H1 (cell line): ENCODE results near the gene ELOVL4. TPM values are rescaled to one million over a fixed set of nuclear protein-coding genes. Genes with fewer than 3 reads are reported as not detected.

Experiments
- CTCF ChIA-PET: fragments of 300-600 bp; sonication (Branson Sonifier 250); formaldehyde crosslinking; loops from one replicate; lab custom pipeline; 2021; ENCODE audit not compliant: partially characterized antibody; lab: Charles Lee
- POLR2A ChIA-PET: fragments of 300-600 bp; sonication (Branson Sonifier 250); formaldehyde crosslinking; loops from one replicate; lab custom pipeline; 2021; ENCODE audit warnings: inconsistent platforms; ENCODE audit not compliant: partially characterized antibody; lab: Charles Lee
- DNase-seq, 2 experiments: peaks; one replicate each; pipeline versions ENCODE4 v3.0.0 to v3.0.0-alpha.2; 2010 to 2022; ENCODE audit warnings: low spot score in 2 of 2, low read depth in 1 of 2, mixed read lengths in 1 of 2
- FAIRE-seq: peaks from 2 replicates; lab custom pipeline; 2011; peaks lifted over from hg19 to GRCh38; lab: Jason Lieb, UNC
- H2AFZ ChIP-seq: 2 replicates; pipeline ENCODE4 v1.8.1; 2012; ENCODE audit warnings: low read length, inconsistent platforms
- H2AK5ac ChIP-seq: 2 replicates; pipeline ENCODE4 v1.6.1; 2013; ENCODE audit warnings: low read depth, low read length
- H2BK120ac ChIP-seq: replicated peaks from 2 replicates; pipeline ENCODE3; 2013; ENCODE audit warnings: low read depth, low read length, inconsistent platforms
- H2BK12ac ChIP-seq: 2 replicates; pipeline ENCODE4 v1.6.1; 2013; ENCODE audit warnings: low read depth, low read length
- H2BK15ac ChIP-seq: 2 replicates; pipeline ENCODE4 v1.6.1; 2013; ENCODE audit warnings: low read length
- H2BK20ac ChIP-seq: 2 replicates; pipeline ENCODE4 v1.6.1; 2013; ENCODE audit warnings: low read length
- H2BK5ac ChIP-seq: 2 replicates; pipeline ENCODE4 v1.6.1; 2013; ENCODE audit warnings: low read depth, low read length
- H3K14ac ChIP-seq: 2 replicates; pipeline ENCODE4 v1.6.1; 2013; ENCODE audit warnings: inconsistent platforms; ENCODE audit not compliant: insufficient read length
- H3K18ac ChIP-seq: 2 replicates; pipeline ENCODE4 v1.6.1; 2013; ENCODE audit warnings: low read length; ENCODE audit errors: extremely low read depth
- H3K23ac ChIP-seq: 2 replicates; pipeline ENCODE4 v1.6.1; 2013; ENCODE audit warnings: inconsistent platforms; ENCODE audit not compliant: insufficient read length
- H3K23me2 ChIP-seq: 2 replicates; pipeline ENCODE4 v1.6.1; 2013; ENCODE audit warnings: low read depth, low read length
- H3K27ac ChIP-seq: 2 replicates; pipeline ENCODE4 v1.6.1; 2011; ENCODE audit warnings: low read depth, low read length, inconsistent platforms
- H3K27me3 ChIP-seq, 4 experiments: replicated peaks in 1 of 4; 1 replicate in 1 of 4; 2 replicates in 3 of 4; pipeline versions ENCODE4 v1.6.1 to v1.8.1; 2011 to 2013; ENCODE audit warnings: low read length in 3 of 4, mild to moderate bottlenecking in 3 of 4, inconsistent platforms in 2 of 4, mixed read lengths in 2 of 4, moderate library complexity in 1 of 4; ENCODE audit not compliant: control insufficient read depth in 3 of 4, insufficient read depth in 3 of 4; ENCODE audit errors: extremely low read depth in 1 of 4
- H3K36me3 ChIP-seq, 4 experiments: 2 replicates each; pipeline versions ENCODE4 v1.6.1 to v1.8.1; 2011 to 2013; ENCODE audit warnings: mild to moderate bottlenecking in 4 of 4, low read length in 3 of 4, moderate library complexity in 2 of 4, control low read depth in 1 of 4, inconsistent platforms in 1 of 4; ENCODE audit not compliant: insufficient read depth in 4 of 4, control insufficient read depth in 2 of 4
- H3K4ac ChIP-seq: replicated peaks from 2 replicates; pipeline ENCODE3; 2013; ENCODE audit warnings: low read length, low read depth, mixed read lengths, inconsistent platforms; ENCODE audit not compliant: insufficient read length
- H3K4me1 ChIP-seq, 4 experiments: replicated peaks in 1 of 4; 1 replicate in 1 of 4; 2 replicates in 3 of 4; pipeline versions ENCODE4 v1.6.1 to v1.8.1; 2011 to 2013; ENCODE audit warnings: low read length in 3 of 4, inconsistent platforms in 2 of 4, mixed read lengths in 1 of 4; ENCODE audit not compliant: insufficient read depth in 4 of 4, control insufficient read depth in 3 of 4
- H3K4me2 ChIP-seq, 2 experiments: 2 replicates each; pipeline versions ENCODE4 v1.6.1 to v1.8.1; 2011 to 2013; ENCODE audit warnings: low read depth in 2 of 2, low read length in 2 of 2, control low read depth in 1 of 2, inconsistent platforms in 1 of 2, mild to moderate bottlenecking in 1 of 2; ENCODE audit not compliant: insufficient read depth in 1 of 2
- H3K4me3 ChIP-seq, 4 experiments: fragments of 200-600, 300-600 bp in 1 of 4; sonication (generic), shearing (Covaris generic), sonication (Bioruptor Twin) in 1 of 4; 2 replicates each; pipeline versions ENCODE4 v1.5.1 to v1.8.1; 2011 to 2016; ENCODE audit warnings: low read length in 4 of 4, low read depth in 3 of 4, control low read depth in 2 of 4, inconsistent platforms in 2 of 4, mild to moderate bottlenecking in 2 of 4, mixed read lengths in 1 of 4, moderate library complexity in 1 of 4; ENCODE audit not compliant: insufficient read depth in 2 of 4; ENCODE audit errors: extremely low read depth in 1 of 4
- H3K56ac ChIP-seq: replicated peaks from 2 replicates; pipeline ENCODE3; 2013; ENCODE audit warnings: low read depth, mild to moderate bottlenecking, mixed read lengths, low read length, inconsistent platforms; ENCODE audit not compliant: insufficient read length
- H3K79me1 ChIP-seq: 2 replicates; pipeline ENCODE4 v1.6.1; 2013; ENCODE audit warnings: low read depth, low read length, control low read depth
- H3K79me2 ChIP-seq, 2 experiments: 2 replicates each; pipeline versions ENCODE4 v1.6.1 to v1.8.1; 2012 to 2013; ENCODE audit warnings: low read length in 2 of 2, mild to moderate bottlenecking in 2 of 2, inconsistent platforms in 1 of 2; ENCODE audit not compliant: insufficient read depth in 2 of 2, control insufficient read depth in 1 of 2
- H3K9ac ChIP-seq, 4 experiments: replicated peaks in 1 of 4; 1 replicate in 1 of 4; 2 replicates in 3 of 4; pipeline versions ENCODE4 v1.6.1 to v1.8.1; 2011 to 2013; ENCODE audit warnings: low read depth in 3 of 4, low read length in 3 of 4, control low read depth in 2 of 4, mild to moderate bottlenecking in 2 of 4, moderate library complexity in 2 of 4, inconsistent platforms in 1 of 4; ENCODE audit errors: extremely low read depth in 1 of 4
- H3K9me3 ChIP-seq, 2 experiments: 2 replicates each; pipeline versions ENCODE4 v1.6.1 to v1.8.1; 2012 to 2013; ENCODE audit warnings: mild to moderate bottlenecking in 2 of 2, moderate library complexity in 2 of 2, control low read depth in 1 of 2, inconsistent platforms in 1 of 2, low read depth in 1 of 2, low read length in 1 of 2, mixed read lengths in 1 of 2; ENCODE audit not compliant: insufficient read depth in 2 of 2
- H4K20me1 ChIP-seq, 2 experiments: replicated peaks in 1 of 2; 2 replicates each; pipeline versions ENCODE3 to v1.8.1; 2011 to 2013; ENCODE audit warnings: inconsistent platforms in 2 of 2, low read length in 2 of 2, mild to moderate bottlenecking in 1 of 2; ENCODE audit not compliant: insufficient read depth in 2 of 2, control insufficient read depth in 1 of 2
- H4K5ac ChIP-seq: 2 replicates; pipeline ENCODE4 v1.6.1; 2013; ENCODE audit warnings: low read length, low read depth, mixed read lengths, inconsistent platforms; ENCODE audit not compliant: insufficient read length
- H4K8ac ChIP-seq: 2 replicates; pipeline ENCODE4 v1.8.0; 2013; ENCODE audit warnings: mild to moderate bottlenecking, moderate library complexity, low read length, inconsistent platforms; ENCODE audit not compliant: insufficient read depth; ENCODE audit errors: extremely low read depth
- H4K91ac ChIP-seq: replicated peaks from 2 replicates; pipeline ENCODE3; 2013; ENCODE audit warnings: low read length, mixed read lengths, inconsistent platforms; ENCODE audit not compliant: insufficient read length
- CHD1 ChIP-seq: IDR thresholded peaks from 2 replicates; pipeline ENCODE4 v1.6.1; 2012; ENCODE audit warnings: low read depth, low read length, improper control_type of control experiment
- CHD2 ChIP-seq: IDR thresholded peaks from 2 replicates; pipeline ENCODE4 v1.6.1; 2012; ENCODE audit warnings: low read length, improper control_type of control experiment
- HDAC6 ChIP-seq: IDR thresholded peaks from one replicate; pipeline ENCODE4 v1.7.1; 2012; ENCODE audit warnings: low read depth, mild to moderate bottlenecking, inconsistent platforms, low read length, moderate library complexity
- JUND ChIP-seq: IDR thresholded peaks from 2 replicates; pipeline ENCODE4 v1.6.1; 2011; ENCODE audit warnings: mild to moderate bottlenecking, improper control_type of control experiment, low read length
- PHF8 ChIP-seq: fragments of 200-600 bp; sonication (generic); conservative IDR thresholded peaks from 2 replicates; pipeline ENCODE4 v1.7.1; 2012; ENCODE audit warnings: low read depth, mild to moderate bottlenecking, inconsistent platforms, low read length, moderate library complexity
- RBBP5 ChIP-seq: IDR thresholded peaks from 2 replicates; pipeline ENCODE4 v1.7.1; 2012; ENCODE audit warnings: low read depth, mild to moderate bottlenecking, inconsistent platforms, low read length, moderate library complexity, borderline replicate concordance
- SP1 ChIP-seq: IDR thresholded peaks from 2 replicates; pipeline ENCODE4 v1.6.1; 2011; ENCODE audit warnings: low read depth, low read length
- TBP ChIP-seq: IDR thresholded peaks from 2 replicates; pipeline ENCODE4 v1.6.1; 2011; ENCODE audit warnings: low read depth, low read length, improper control_type of control experiment
- YY1 ChIP-seq: IDR thresholded peaks from 2 replicates; pipeline ENCODE4 v1.6.1; 2011; ENCODE audit warnings: low read depth, mild to moderate bottlenecking, low read length
- WGBS, 2 experiments: shearing (Covaris generic) in 1 of 2; methylation state at CpG; one replicate each; pipeline versions ENCODE4 v1.1.6 to v1.1.7; 2013 to 2015; ENCODE audit warnings: low lambda C conversion rate in 2 of 2, mixed read lengths in 2 of 2, inconsistent platforms in 1 of 2, low coverage in 1 of 2, missing lambda C conversion rate in 1 of 2; ENCODE audit not compliant: insufficient replicate concordance in 2 of 2, insufficient coverage in 1 of 2, insufficient read length in 1 of 2; ENCODE audit errors: extremely low coverage in 1 of 2, missing lambda C conversion rate in 1 of 2; 5-methylcytosine and 5-hydroxymethylcytosine counted together
- polyA plus RNA-seq, 7 experiments: library from polyadenylated mRNA; depleted of rRNA in 3 of 7; stranded (reverse) in 5 of 7; unstranded in 2 of 7; fragments of >200 nt in 5 of 7; fragments of 200-250 nt in 2 of 7; gene quantifications; 1 replicate in 5 of 7; 2 replicates in 1 of 7; 4 replicates in 1 of 7; pipeline versions ENCODE4 v1.2.1 to v1.2.3, GENCODE V29; 2011 to 2013; ENCODE audit warnings: missing spikeins in 2 of 7, mixed read lengths in 2 of 7
- total RNA-seq: library from RNA; stranded (reverse); fragmentation: NEBNext Ultra II Directional; extraction: Animal tissue kit (Norgen Biotek cat#: 25700); gene quantifications from 2 replicates; pipeline ENCODE4 v1.2.1, GENCODE V29; 2021
- TF ChIP-seq, protein P1 (sequence below): IDR thresholded peaks from 2 replicates; pipeline ENCODE4 v1.6.1; 2011; ENCODE audit warnings: low read length, improper control_type of control experiment
- TF ChIP-seq, protein P2 (sequence below): IDR thresholded peaks from 2 replicates; pipeline ENCODE4 v1.6.1; 2012; ENCODE audit warnings: inconsistent platforms

ELOVL4 gene
- total and polyA plus RNA-seq, 2 of the 8 experiments (the other 6 are each of a cell fraction or from before 2014, with no cell fraction given): 2.0 to 15.0 TPM

DNA sequence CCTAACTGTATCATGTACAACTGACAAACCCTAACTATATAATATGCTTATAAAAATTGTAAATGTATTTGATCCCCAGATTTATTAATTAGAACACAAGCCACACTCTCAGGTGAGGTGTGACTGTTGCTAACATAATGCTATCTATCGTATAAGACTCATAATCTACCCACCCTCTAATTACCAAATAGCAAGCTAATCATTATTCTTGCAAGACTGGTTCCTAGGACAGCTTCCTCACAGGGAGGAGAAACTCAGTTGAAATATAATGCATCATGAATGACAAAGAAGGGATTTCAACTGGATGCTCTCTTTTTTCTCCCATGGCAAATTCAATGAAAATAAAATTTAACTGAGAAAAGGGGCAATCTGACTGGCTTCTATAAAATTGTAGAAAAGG lies 35.4 kb downstream of the ELOVL4 start:
- Histone ChIP-seq H2AFZ (no peak overlapping the region), H3K9me3 (no peaks in the 10 kb centered on the region), H3K9ac (no peak overlapping the region), H3K23me2 (no peaks in the 10 kb centered on the region), H3K79me1 (no peaks in the 10 kb centered on the region), H2BK12ac (no peak overlapping the region), H2BK120ac (no peak overlapping the region), H3K4me2 (no peak overlapping the region), H3K27me3 (no peaks in the 10 kb centered on the region), H2BK20ac (no peak overlapping the region), H3K4ac (no peak overlapping the region), H3K27ac (no peak overlapping the region), H2BK5ac (no peak overlapping the region), H3K4me3 (no peak overlapping the region), H3K14ac (no peak overlapping the region), H3K79me2 (no peaks in the 10 kb centered on the region), H3K23ac (no peak overlapping the region), H4K8ac (no peak overlapping the region), H4K5ac (no peak overlapping the region), H2BK15ac (no peak overlapping the region), H3K36me3 (no peaks in the 10 kb centered on the region), H3K56ac (no peak overlapping the region), H2AK5ac (no peak overlapping the region), H4K20me1 (peaks cover 0 to 2% of the 10 kb centered on the region in 2 experiments), H3K18ac (no peak overlapping the region), H4K91ac (no peak overlapping the region), H3K4me1 (peaks cover 0 to 5% (median under 1%) of the 10 kb centered on the region in 4 experiments; a peak in 3 of 7 replicates)
- CTCF ChIA-PET: interaction anchor here (0.6 to 1.1 kb wide), 2 partner anchors 20 to 150 kb away, joined by 3 to 4 read pairs; no protein-coding TSS in a partner anchor
- TF ChIP-seq CHD2: no peak
- no peak for TF ChIP-seq CHD1
- no peak for TF ChIP-seq JUND
- no peak for TF ChIP-seq TBP
- TF ChIP-seq YY1: no peak
- no peak for TF ChIP-seq PHF8
- no peak for TF ChIP-seq SP1
- TF ChIP-seq, protein P1, sequence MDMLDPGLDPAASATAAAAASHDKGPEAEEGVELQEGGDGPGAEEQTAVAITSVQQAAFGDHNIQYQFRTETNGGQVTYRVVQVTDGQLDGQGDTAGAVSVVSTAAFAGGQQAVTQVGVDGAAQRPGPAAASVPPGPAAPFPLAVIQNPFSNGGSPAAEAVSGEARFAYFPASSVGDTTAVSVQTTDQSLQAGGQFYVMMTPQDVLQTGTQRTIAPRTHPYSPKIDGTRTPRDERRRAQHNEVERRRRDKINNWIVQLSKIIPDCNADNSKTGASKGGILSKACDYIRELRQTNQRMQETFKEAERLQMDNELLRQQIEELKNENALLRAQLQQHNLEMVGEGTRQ: no peak
- TF ChIP-seq, protein P2, sequence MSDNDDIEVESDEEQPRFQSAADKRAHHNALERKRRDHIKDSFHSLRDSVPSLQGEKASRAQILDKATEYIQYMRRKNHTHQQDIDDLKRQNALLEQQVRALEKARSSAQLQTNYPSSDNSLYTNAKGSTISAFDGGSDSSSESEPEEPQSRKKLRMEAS: no peak
- no peak for TF ChIP-seq HDAC6
- no peak for TF ChIP-seq RBBP5
- DNase-seq: no peak
- FAIRE-seq: no peak
- 88% methylated on average over 1 of the region's 1 CpG; no CpG with 5 or more reads in 1 of the 2 experiments for WGBS, 2 experiments
- POLR2A ChIA-PET: no interaction called here
